ENCODE data around the gene LAMA5. TPM values are rescaled to one million over a fixed set of nuclear protein-coding genes. Genes with fewer than 3 reads are reported as not detected.

LAMA5 gene
- total and polyA plus RNA-seq, 2 of the 8 experiments (the other 6 are each of a cell fraction or from before 2014, with no cell fraction given): 34.4 to 225 TPM

Small RNA genes lying within 50 kb of the gene (microRNA-seq; reads per million reads assigned to microRNA genes)
- gene MIR4758 (ENCODE audit: borderline microRNAs expressed in 2 of 2, borderline number of aligned reads in 2 of 2, borderline replicate concordance in 1 of 2): 0.23 to 0.61 reads per million in 2 experiments

Other genes starting within 250 kb of the LAMA5 start
- gene LSM14B, start 244.8 kb downstream of the LAMA5 start, total RNA-seq (2021; fragmentation: NEBNext Ultra II Directional; extraction: Animal tissue kit (Norgen Biotek cat#: 25700)): 65.6 and 70.0 TPM in 2 replicates
- gene LSM14B, start 244.8 kb downstream of the LAMA5 start, polyA plus RNA-seq (2011; rRNA removed): 58.3 and 93.9 TPM in 2 replicates
- 339 and 361 TPM in 2 replicates for gene PSMA7, start 223.9 kb downstream of the LAMA5 start, total RNA-seq (2021; fragmentation: NEBNext Ultra II Directional; extraction: Animal tissue kit (Norgen Biotek cat#: 25700))
- 607 and 648 TPM in 2 replicates for gene PSMA7, start 223.9 kb downstream of the LAMA5 start, polyA plus RNA-seq (2011; rRNA removed)
- 22.4 and 28.4 TPM in 2 replicates for gene SS18L1, start 223.5 kb downstream of the LAMA5 start, total RNA-seq (2021; fragmentation: NEBNext Ultra II Directional; extraction: Animal tissue kit (Norgen Biotek cat#: 25700))
- gene SS18L1, start 223.5 kb downstream of the LAMA5 start, polyA plus RNA-seq (2011; rRNA removed): 29.7 and 36.6 TPM in 2 replicates
- 22.8 and 24.1 TPM in 2 replicates for gene MTG2, start 184.3 kb downstream of the LAMA5 start, total RNA-seq (2021; fragmentation: NEBNext Ultra II Directional; extraction: Animal tissue kit (Norgen Biotek cat#: 25700))
- 14.4 and 24.7 TPM in 2 replicates for gene MTG2, start 184.3 kb downstream of the LAMA5 start, polyA plus RNA-seq (2011; rRNA removed)
- gene HRH3, start 147.0 kb downstream of the LAMA5 start, total RNA-seq (2021; fragmentation: NEBNext Ultra II Directional; extraction: Animal tissue kit (Norgen Biotek cat#: 25700)): 4.4 and 4.5 TPM in 2 replicates
- 2.0 and 3.1 TPM in 2 replicates for gene HRH3, start 147.0 kb downstream of the LAMA5 start, polyA plus RNA-seq (2011; rRNA removed)
- gene OSBPL2, start 128.8 kb downstream of the LAMA5 start, total RNA-seq (2021; fragmentation: NEBNext Ultra II Directional; extraction: Animal tissue kit (Norgen Biotek cat#: 25700)): 42.4 and 42.6 TPM in 2 replicates
- gene OSBPL2, start 128.8 kb downstream of the LAMA5 start, polyA plus RNA-seq (2011; rRNA removed): 11.7 and 16.9 TPM in 2 replicates
- gene ADRM1, start 64.3 kb downstream of the LAMA5 start, total RNA-seq (2021; fragmentation: NEBNext Ultra II Directional; extraction: Animal tissue kit (Norgen Biotek cat#: 25700)): 126 and 138 TPM in 2 replicates
- gene ADRM1, start 64.3 kb downstream of the LAMA5 start, polyA plus RNA-seq (2011; rRNA removed): 214 and 260 TPM in 2 replicates
- gene RPS21, start 19.8 kb upstream of the LAMA5 start, total RNA-seq (2021; fragmentation: NEBNext Ultra II Directional; extraction: Animal tissue kit (Norgen Biotek cat#: 25700)): 1,787 and 1,829 TPM in 2 replicates
- 7,219 and 8,331 TPM in 2 replicates for gene RPS21, start 19.8 kb upstream of the LAMA5 start, polyA plus RNA-seq (2011; rRNA removed)
- gene CABLES2, start 40.0 kb upstream of the LAMA5 start, total RNA-seq (2021; fragmentation: NEBNext Ultra II Directional; extraction: Animal tissue kit (Norgen Biotek cat#: 25700)): 8.0 TPM in 2 replicates
- gene CABLES2, start 40.0 kb upstream of the LAMA5 start, polyA plus RNA-seq (2011; rRNA removed): 8.8 and 10.5 TPM in 2 replicates
- gene RBBP8NL, start 60.2 kb upstream of the LAMA5 start, total RNA-seq (2021; fragmentation: NEBNext Ultra II Directional; extraction: Animal tissue kit (Norgen Biotek cat#: 25700)): 0.43 and 0.59 TPM in 2 replicates
- 0.48 and 0.88 TPM in 2 replicates for gene RBBP8NL, start 60.2 kb upstream of the LAMA5 start, polyA plus RNA-seq (2011; rRNA removed)
- gene GATA5, start 108.7 kb upstream of the LAMA5 start, total RNA-seq (2021; fragmentation: NEBNext Ultra II Directional; extraction: Animal tissue kit (Norgen Biotek cat#: 25700)): 0.11 and 0.15 TPM in 2 replicates
- gene GATA5, start 108.7 kb upstream of the LAMA5 start, polyA plus RNA-seq (2011; rRNA removed): 0.08 TPM in 2 replicates

All from H1 (cell line).